Fibroblast of the aortic adventitia (primary cell): Measurements from ENCODE around the gene INSR. TPM values are rescaled to one million over a fixed set of nuclear protein-coding genes. Genes with fewer than 3 reads are reported as not detected.
A peak's percentile ranks its signal among the peaks of the same experiment; 100 is the strongest.

Experiments used
- DNase-seq: peaks from one replicate; pipeline ENCODE4 v3.0.0-alpha.2; 2010; ENCODE audit warnings: low read depth
- H3K4me3 ChIP-seq: 2 replicates; pipeline ENCODE4 v1.5.1; 2011; ENCODE audit warnings: low read depth, mild to moderate bottlenecking, control low read depth, low read length, moderate library complexity
- CTCF ChIP-seq: IDR thresholded peaks from 2 replicates; pipeline ENCODE4 v1.5.1; 2011; ENCODE audit warnings: mild to moderate bottlenecking, low read length, control low read depth, inconsistent platforms; ENCODE audit not compliant: insufficient read depth
- total RNA-seq: library from RNA; depleted of rRNA; stranded (reverse); fragments of >200 nt; gene quantifications from 2 replicates; pipeline ENCODE4 v1.2.3, GENCODE V29; 2012; ENCODE audit warnings: low replicate concordance

The INSR gene
- total RNA-seq, 1 donor = 13.2 TPM

- no peak overlapping the region for H3K4me3 ChIP-seq
- no peak for TF ChIP-seq CTCF
- peak; percentile 35 for DNase-seq
Measured at GRCh38 chr19:7083076-7083956, 210.9 kb downstream of the INSR start.

GRCh38 chr19:7078008-7078407 lies 216.2 kb downstream of the INSR start:
- DNase-seq = no peak
- no peak overlapping the region for H3K4me3 ChIP-seq
- no peak for TF ChIP-seq CTCF

- no peak for DNase-seq
- TF ChIP-seq CTCF = no peak
- no peak overlapping the region for H3K4me3 ChIP-seq
Measured at GRCh38 chr19:7076151-7076550, 218.1 kb downstream of the INSR start.

- H3K4me3 ChIP-seq = no peak overlapping the region
- DNase-seq = no peak
- TF ChIP-seq CTCF = no peak
Measured at GRCh38 chr19:7074705-7075282, 219.4 kb downstream of the INSR start.

GRCh38 chr19:7072541-7072940 lies 221.7 kb downstream of the INSR start:
- no peak for TF ChIP-seq CTCF
- no peak for DNase-seq
- no peak overlapping the region for H3K4me3 ChIP-seq

- H3K4me3 ChIP-seq = peak overlapping the region; percentile 93
- no peak for DNase-seq
- TF ChIP-seq CTCF = no peak
Measured at GRCh38 chr19:7069904-7070226, 224.3 kb downstream of the INSR start.
